Endodermal cell (in vitro differentiated cells): ENCODE results near the gene KANSL2. TPM values are rescaled to one million over a fixed set of nuclear protein-coding genes. Genes with fewer than 3 reads are reported as not detected.

Experiments used
- DNase-seq: peaks from one replicate; pipeline ENCODE4 v3.0.0-alpha.2; 2017
- H3K27ac ChIP-seq: 2 replicates; pipeline ENCODE4 v1.5.1; 2013; ENCODE audit warnings: mild to moderate bottlenecking, low read depth, low read length, moderate library complexity
- H3K27me3 ChIP-seq: 2 replicates; pipeline ENCODE4 v1.6.1; 2013; ENCODE audit warnings: mild to moderate bottlenecking, low read length, moderate library complexity; ENCODE audit not compliant: insufficient read depth, control insufficient read depth, poor library complexity, severe bottlenecking
- H3K36me3 ChIP-seq: 2 replicates; pipeline ENCODE4 v1.7.0; 2013; ENCODE audit warnings: mild to moderate bottlenecking, low read length, moderate library complexity; ENCODE audit not compliant: control insufficient read depth, insufficient read depth
- H3K4me1 ChIP-seq: one replicate; pipeline ENCODE4 v1.7.0; 2013; ENCODE audit warnings: low read length; ENCODE audit not compliant: control insufficient read depth, insufficient read depth
- H3K4me3 ChIP-seq: 2 replicates; pipeline ENCODE4 v1.5.1; 2013; ENCODE audit warnings: mild to moderate bottlenecking, low read length, moderate library complexity
- H3K9ac ChIP-seq: 2 replicates; pipeline ENCODE4 v1.6.1; 2013; ENCODE audit warnings: mild to moderate bottlenecking, low read length, moderate library complexity; ENCODE audit not compliant: poor library complexity, severe bottlenecking; ENCODE audit errors: extremely low read depth
- H3K9me3 ChIP-seq: 2 replicates; pipeline ENCODE4 v1.6.1; 2013; ENCODE audit warnings: mild to moderate bottlenecking, low read length, moderate library complexity; ENCODE audit not compliant: control insufficient read depth
- H3K27ac Mint-ChIP-seq: 2 replicates; pipeline ENCODE4 v1.8.0; 2020; ENCODE audit warnings: mixed read lengths
- H3K27me3 Mint-ChIP-seq: 2 replicates; pipeline ENCODE4 v1.8.0; 2021; ENCODE audit warnings: mild to moderate bottlenecking, mixed read lengths; ENCODE audit not compliant: insufficient read depth
- H3K36me3 Mint-ChIP-seq: 2 replicates; pipeline ENCODE4 v1.8.0; 2020; ENCODE audit warnings: low read depth, mixed read lengths
- H3K4me1 Mint-ChIP-seq: 2 replicates; pipeline ENCODE4 v1.8.0; 2020; ENCODE audit warnings: mixed read lengths
- H3K4me3 Mint-ChIP-seq: 2 replicates; pipeline ENCODE4 v1.8.0; 2020; ENCODE audit warnings: mild to moderate bottlenecking, moderate library complexity, mixed read lengths
- H3K9me3 Mint-ChIP-seq: 2 replicates; pipeline ENCODE4 v1.8.0; 2020; ENCODE audit warnings: mild to moderate bottlenecking, mixed read lengths
- CTCF ChIP-seq: fragments of 200-600 bp; sonication (generic); conservative IDR thresholded peaks from 2 replicates; pipeline ENCODE4 v1.5.0; 2021; ENCODE audit warnings: antibody characterized with exemption, mild to moderate bottlenecking
- WGBS, 2 experiments: methylation state at CpG; one replicate each; pipeline versions ENCODE4 v1.1.5 to v1.1.7; 2013; ENCODE audit warnings: missing lambda C conversion rate in 2 of 2, mixed read lengths in 1 of 2; ENCODE audit not compliant: insufficient coverage in 1 of 2, insufficient read length in 1 of 2; 5-methylcytosine and 5-hydroxymethylcytosine counted together
- total RNA-seq, 2 donors: library from RNA; stranded (reverse); fragmentation: NEBNext Ultra II Directional in 1 of 2; extraction: Animal tissue kit (Norgen Biotek cat#: 25700) in 1 of 2; gene quantifications; 2 replicates in 1 of 2; 3 replicates in 1 of 2; pipeline ENCODE4 v1.2.1, GENCODE V29; 2021

Gene KANSL2
- total RNA-seq, 2 donors from 2014 or later: 39.6 to 41.5 TPM

DNA sequence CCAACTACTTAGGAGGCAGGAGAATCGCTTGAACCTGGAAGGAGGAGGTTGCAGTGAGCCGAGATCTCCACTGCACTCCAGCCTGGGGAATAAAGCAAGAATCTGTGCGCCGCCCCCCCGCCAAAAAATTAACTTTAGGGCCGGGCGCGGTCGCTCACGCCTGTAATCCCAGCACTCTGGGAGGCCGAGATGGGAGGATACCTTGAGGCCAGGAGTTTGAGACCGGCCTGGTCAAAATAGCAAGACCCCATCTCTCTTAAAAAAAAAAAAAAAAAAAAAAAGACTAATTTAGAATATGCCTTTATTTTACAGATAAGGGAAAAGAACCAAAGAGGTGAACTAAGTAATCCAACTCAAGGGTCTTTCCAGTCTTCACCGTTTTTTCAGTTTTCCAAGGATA is 1.2 kb downstream of the KANSL2 start:
- H3K27me3 Mint-ChIP-seq: no peaks in the 10 kb centered on the region
- 69 to 86% methylated on average over 3 to 13 of the region's 13 CpGs for WGBS, 2 experiments

GRCh38 chr12:48678551-48679185 is 3.4 kb downstream of the KANSL2 start:
- H3K4me3 Mint-ChIP-seq: peak overlapping the region; percentile 95
- H3K4me1 ChIP-seq: no peaks in the 10 kb centered on the region
- no peak for TF ChIP-seq CTCF
- WGBS, 2 experiments: 87 to 93% methylated on average over 3 of the region's 3 CpGs
- H3K36me3 ChIP-seq: peaks cover 65% of the 10 kb centered on the region
- no peaks in the 10 kb centered on the region for H3K27me3 Mint-ChIP-seq
- peaks cover 22% of the 10 kb centered on the region for H3K4me1 Mint-ChIP-seq
- H3K4me3 ChIP-seq: peak overlapping the region; percentile 94
- H3K27ac ChIP-seq: no peak overlapping the region
- H3K27me3 ChIP-seq: no peaks in the 10 kb centered on the region
- peak overlapping the region; percentile 7 for H3K9ac ChIP-seq
- H3K9me3 ChIP-seq: no peaks in the 10 kb centered on the region
- no peak for DNase-seq
- peak overlapping the region; percentile 77 for H3K27ac Mint-ChIP-seq
- peaks cover 50% of the 10 kb centered on the region for H3K36me3 Mint-ChIP-seq
- H3K9me3 Mint-ChIP-seq: no peaks in the 10 kb centered on the region

More for the DNA sequence above, 1.2 kb downstream of the KANSL2 start:
- peak overlapping the region; percentile 95 for H3K4me3 Mint-ChIP-seq
- H3K4me1 Mint-ChIP-seq: peaks cover 22% of the 10 kb centered on the region
- H3K9ac ChIP-seq: peak overlapping the region; percentile 99
- no peaks in the 10 kb centered on the region for H3K9me3 ChIP-seq
- TF ChIP-seq CTCF: no peak
- H3K4me3 ChIP-seq: peak overlapping the region; percentile 94
- no peaks in the 10 kb centered on the region for H3K9me3 Mint-ChIP-seq
- DNase-seq: no peak
- peaks cover 47% of the 10 kb centered on the region for H3K36me3 Mint-ChIP-seq
- no peaks in the 10 kb centered on the region for H3K27me3 ChIP-seq
- H3K27ac ChIP-seq: no peak overlapping the region
- peak overlapping the region; percentile 99 for H3K27ac Mint-ChIP-seq
- H3K36me3 ChIP-seq: peaks cover 46% of the 10 kb centered on the region
- H3K4me1 ChIP-seq: no peaks in the 10 kb centered on the region

GRCh38 chr12:48671231-48671856 is 10.7 kb downstream of the KANSL2 start:
- Mint-ChIP-seq H3K36me3 (peaks cover 63% of the 10 kb centered on the region), H3K27ac (no peak overlapping the region), H3K27me3 (no peaks in the 10 kb centered on the region), H3K4me3 (no peak overlapping the region), H3K4me1 (no peaks in the 10 kb centered on the region), H3K9me3 (no peaks in the 10 kb centered on the region)
- Histone ChIP-seq H3K36me3 (peaks cover 92% of the 10 kb centered on the region), H3K9ac (no peak overlapping the region), H3K4me1 (no peaks in the 10 kb centered on the region), H3K4me3 (no peak overlapping the region), H3K27me3 (no peaks in the 10 kb centered on the region), H3K9me3 (no peaks in the 10 kb centered on the region), H3K27ac (no peak overlapping the region)
- no peak for DNase-seq
- WGBS, 2 experiments: 97 to 98% methylated on average over 5 to 8 of the region's 8 CpGs
- TF ChIP-seq CTCF: no peak
